K562 (cell line): ENCODE measurements around the gene CDCA5. TPM values are rescaled to one million over a fixed set of nuclear protein-coding genes. Genes with fewer than 3 reads are reported as not detected.

Source experiments
- CBX5 ChIP-seq: IDR thresholded peaks from 2 replicates; pipeline ENCODE4 v1.6.1; 2014; ENCODE audit warnings: low read depth, borderline replicate concordance
- CSDE1 ChIP-seq, 2 experiments: fragments of 450-650 bp; IDR thresholded peaks; 2 replicates each; pipeline ENCODE4 v1.6.1; 2016; ENCODE audit warnings: mild to moderate bottlenecking in 1 of 2
- ERF ChIP-seq: fragments of 450-650 bp; formaldehyde crosslinking; IDR thresholded peaks from 2 replicates; pipeline ENCODE4 v1.4.0; 2020; ENCODE audit warnings: mild to moderate bottlenecking, mixed read lengths
- L3MBTL2 ChIP-seq: fragments of 450-650 bp; IDR thresholded peaks from 2 replicates; pipeline ENCODE4 v1.6.1; 2016; ENCODE audit warnings: mild to moderate bottlenecking, moderate library complexity
- MCM5 ChIP-seq: fragments of 450-650 bp; IDR thresholded peaks from 2 replicates; pipeline ENCODE4 v1.6.1; 2016; ENCODE audit warnings: low read depth
- NFE2L1 ChIP-seq: fragments of 450-650 bp; IDR thresholded peaks from 2 replicates; pipeline ENCODE4 v1.6.1; 2016; ENCODE audit warnings: missing genetic modification characterization, low read depth, mild to moderate bottlenecking, missing compliant biosample characterization, moderate library complexity, borderline replicate concordance
- NFIX ChIP-seq: fragments of 250-450 bp; sonication (Bioruptor Pico); IDR thresholded peaks from 2 replicates; pipeline ENCODE4 v1.4.0; 2020; ENCODE audit warnings: low read depth, mild to moderate bottlenecking, moderate library complexity
- NR4A1 ChIP-seq, 2 experiments: fragments of 250-450 bp in 1 of 2; fragments of 450-650 bp in 1 of 2; sonication (Bioruptor Pico) in 1 of 2; IDR thresholded peaks; 2 replicates each; pipeline versions ENCODE4 v1.4.0 to v1.6.1; 2016 to 2020; ENCODE audit warnings: mild to moderate bottlenecking in 2 of 2, missing compliant biosample characterization in 1 of 2, missing genetic modification characterization in 1 of 2, moderate library complexity in 1 of 2
- PREB ChIP-seq: sonication (generic); formaldehyde crosslinking; IDR thresholded peaks from 2 replicates; pipeline ENCODE4 v1.8.1; 2023; ENCODE audit warnings: mild to moderate bottlenecking, missing genetic modification reagents
- RERE ChIP-seq: sonication (generic); formaldehyde crosslinking; IDR thresholded peaks from 2 replicates; pipeline ENCODE4 v1.8.0; 2023; ENCODE audit warnings: missing genetic modification reagents, mild to moderate bottlenecking, borderline replicate concordance
- SNRNP70 ChIP-seq: fragments of 200-400 bp; formaldehyde crosslinking; optimal IDR thresholded peaks from 2 replicates; pipeline ENCODE3; 2017; ENCODE audit warnings: low read depth, low read length
- ZNF143 ChIP-seq: sonication (generic); formaldehyde crosslinking; IDR thresholded peaks from 2 replicates; pipeline ENCODE4 v1.9.0; 2022; ENCODE audit warnings: mild to moderate bottlenecking, missing genetic modification reagents
- ZNF561 ChIP-seq: fragments of 450-650 bp; formaldehyde crosslinking; conservative IDR thresholded peaks from 2 replicates; pipeline ENCODE4 v1.4.0; 2020; ENCODE audit warnings: mild to moderate bottlenecking, moderate library complexity
- ZNF707 ChIP-seq: fragments of 250-450 bp; sonication (Bioruptor Pico); conservative IDR thresholded peaks from 2 replicates; pipeline ENCODE4 v1.8.0; 2022; ENCODE audit warnings: inconsistent platforms, mild to moderate bottlenecking, moderate library complexity
- ZNF766 ChIP-seq: fragments of 200-800 bp; sonication (Bioruptor generic); conservative IDR thresholded peaks from 2 replicates; pipeline ENCODE4 v1.6.1; 2016; ENCODE audit warnings: missing genetic modification characterization, missing compliant biosample characterization
- polyA plus RNA-seq, 8 experiments: library from polyadenylated mRNA; depleted of rRNA in 4 of 8; stranded (reverse) in 5 of 8; unstranded in 3 of 8; fragments of >200 nt; fragmentation: Nextera tagmentation in 2 of 8; fragmentation: Illumina TruSeq in 1 of 8; extraction: Ambion mirVana in 2 of 8; extraction: Trizol in 1 of 8; gene quantifications; 2 replicates each; pipeline versions ENCODE4 v1.2.1 to v1.2.3, GENCODE V29; 2011 to 2014; ENCODE audit warnings: inconsistent platforms in 1 of 8, missing spikeins in 1 of 8
- total RNA-seq, 7 experiments: library from RNA; depleted of rRNA in 6 of 7; stranded (reverse); fragments of >200 nt in 6 of 7; fragmentation: Illumina TruSeq in 2 of 7; extraction: Trizol in 2 of 7; gene quantifications; 2 replicates each; pipeline versions ENCODE4 v1.2.1 to v1.2.3, GENCODE V29; 2011 to 2021; ENCODE audit warnings: low replicate concordance in 1 of 7
- TF ChIP-seq, protein P1 (sequence below): IDR thresholded peaks from 3 replicates; pipeline ENCODE4 v1.6.1; 2011; ENCODE audit warnings: borderline replicate concordance, mild to moderate bottlenecking; ENCODE audit not compliant: insufficient read length, insufficient read depth
- TF ChIP-seq, protein P2 (sequence below): fragments of 250-450 bp; sonication (Bioruptor Pico); IDR thresholded peaks from 2 replicates; pipeline ENCODE4 v1.9.0; 2021; ENCODE audit warnings: mild to moderate bottlenecking
- TF ChIP-seq, protein P3 (sequence below): sonication (generic); formaldehyde crosslinking; IDR thresholded peaks from 2 replicates; pipeline ENCODE4 v1.8.0; 2022; ENCODE audit warnings: mild to moderate bottlenecking, missing genetic modification reagents

The CDCA5 gene
- total and polyA plus RNA-seq, 9 of the 15 experiments (the other 6 are each of a cell fraction or from before 2014, with no cell fraction given): 18.9 to 94.3 (median 64.6) TPM

DNA sequence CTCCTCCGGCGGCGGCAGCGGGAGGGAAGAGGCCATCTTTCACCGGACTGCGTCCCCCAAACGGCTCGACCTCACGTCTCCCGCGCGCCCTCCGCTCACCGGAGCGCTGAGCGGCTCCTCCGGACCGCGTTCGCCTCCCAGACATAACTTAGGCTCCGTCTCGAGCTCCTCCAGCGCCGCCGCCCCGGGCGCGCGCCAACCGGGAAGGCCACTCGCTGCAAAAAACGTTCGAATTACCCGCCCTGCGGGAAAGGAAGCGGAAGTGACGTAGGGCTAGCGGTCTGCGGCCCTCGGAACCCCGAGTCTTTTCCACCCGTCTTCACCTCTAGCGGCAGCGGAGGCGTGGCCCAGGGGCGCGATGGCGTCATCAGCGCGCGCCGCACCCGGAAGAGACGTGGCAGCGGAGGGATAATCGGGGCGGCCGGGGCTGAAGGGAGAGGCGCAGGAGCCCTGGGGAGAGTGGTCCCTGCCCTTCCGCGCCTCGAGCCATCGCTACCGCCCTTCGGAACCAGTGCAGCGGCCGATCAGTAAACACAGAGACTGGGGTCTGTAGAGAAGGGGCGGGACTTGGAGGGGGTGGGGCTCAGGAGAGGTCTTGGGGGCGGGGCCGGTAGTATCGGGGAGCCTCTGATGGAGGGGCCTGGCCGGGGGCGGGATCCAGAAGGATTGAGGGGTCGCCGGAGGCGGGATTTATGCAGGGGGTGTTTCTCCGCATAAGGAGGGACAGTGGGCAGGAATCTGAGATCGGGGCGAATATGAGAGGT, at the start of gene CDCA5, which contains the start of gene ZFPL1 (continued):
- TF ChIP-seq, protein P1, sequence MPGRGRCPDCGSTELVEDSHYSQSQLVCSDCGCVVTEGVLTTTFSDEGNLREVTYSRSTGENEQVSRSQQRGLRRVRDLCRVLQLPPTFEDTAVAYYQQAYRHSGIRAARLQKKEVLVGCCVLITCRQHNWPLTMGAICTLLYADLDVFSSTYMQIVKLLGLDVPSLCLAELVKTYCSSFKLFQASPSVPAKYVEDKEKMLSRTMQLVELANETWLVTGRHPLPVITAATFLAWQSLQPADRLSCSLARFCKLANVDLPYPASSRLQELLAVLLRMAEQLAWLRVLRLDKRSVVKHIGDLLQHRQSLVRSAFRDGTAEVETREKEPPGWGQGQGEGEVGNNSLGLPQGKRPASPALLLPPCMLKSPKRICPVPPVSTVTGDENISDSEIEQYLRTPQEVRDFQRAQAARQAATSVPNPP: no peak
- TF ChIP-seq, protein P2, sequence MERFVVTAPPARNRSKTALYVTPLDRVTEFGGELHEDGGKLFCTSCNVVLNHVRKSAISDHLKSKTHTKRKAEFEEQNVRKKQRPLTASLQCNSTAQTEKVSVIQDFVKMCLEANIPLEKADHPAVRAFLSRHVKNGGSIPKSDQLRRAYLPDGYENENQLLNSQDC (CRISPR knock-in tag): no peak
- TF ChIP-seq CBX5 (no peak), RERE (CRISPR knock-in tag) (no peak), CSDE1 (IDR thresholded peaks at IDR 0.05) (peak in 1 of 2 experiments; percentile 88; a peak in 2 of 4 replicates), ZNF766 (CRISPR knock-in tag) (no peak), ZNF143 (CRISPR knock-in tag) (no peak), ZNF561 (no peak), NFIX (no peak), L3MBTL2 (peak; percentile 53), PREB (CRISPR knock-in tag) (no peak), ERF (peak; percentile 23; the same call in 1 of the 2 replicates), NFE2L1 (tag) (no peak), NR4A1 (CRISPR knock-in tag; IDR thresholded peaks at IDR 0.05) (no peak), NR4A1 (tag; IDR thresholded peaks at IDR 0.05) (no peak), SNRNP70 (no peak), MCM5 (no peak), ZNF707 (CRISPR knock-in tag) (no peak)
- TF ChIP-seq, protein P3, sequence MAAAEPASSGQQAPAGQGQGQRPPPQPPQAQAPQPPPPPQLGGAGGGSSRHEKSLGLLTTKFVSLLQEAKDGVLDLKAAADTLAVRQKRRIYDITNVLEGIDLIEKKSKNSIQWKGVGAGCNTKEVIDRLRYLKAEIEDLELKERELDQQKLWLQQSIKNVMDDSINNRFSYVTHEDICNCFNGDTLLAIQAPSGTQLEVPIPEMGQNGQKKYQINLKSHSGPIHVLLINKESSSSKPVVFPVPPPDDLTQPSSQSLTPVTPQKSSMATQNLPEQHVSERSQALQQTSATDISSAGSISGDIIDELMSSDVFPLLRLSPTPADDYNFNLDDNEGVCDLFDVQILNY (CRISPR knock-in tag): peak; percentile 91
